GM21786 (cell line): ENCODE data around the gene PNRC2.
A peak's percentile ranks its signal among the peaks of the same experiment; 100 is the strongest.
"Not testable (repeated sequence)": the region's sequence is repeated elsewhere in the genome, so short reads cannot be mapped to it uniquely, and the experiment has no call there.

Experiments used
- ATAC-seq: cut with Tn5 transposase; IDR thresholded peaks from one replicate; pipeline ENCODE4 v1.9.1; 2021; ENCODE audit not compliant: unreplicated experiment

Gene PNRC2

GRCh38 chr1:23947366-23947765 lies 12.3 kb upstream of the PNRC2 start:
- ATAC-seq = no peak

GRCh38 chr1:23953020-23953419 lies 6.6 kb upstream of the PNRC2 start:
- ATAC-seq = no peak

GRCh38 chr1:23957096-23957495 lies 2.5 kb upstream of the PNRC2 start:
- no peak for ATAC-seq

- ATAC-seq = not testable (repeated sequence)
Measured at GRCh38 chr1:23958040-23958809, 1.4 kb upstream of the PNRC2 start.

GRCh38 chr1:23958810-23959460 lies 693 bp upstream of the PNRC2 start:
- peak; percentile 68 for ATAC-seq

GRCh38 chr1:23960291-23961020 lies 828 bp downstream of the PNRC2 start:
- no peak for ATAC-seq

- ATAC-seq = no peak
Measured at GRCh38 chr1:23963617-23964234, 4.1 kb downstream of the PNRC2 start.

- ATAC-seq = no peak
Measured at GRCh38 chr1:23964235-23964668, 4.6 kb downstream of the PNRC2 start.

GRCh38 chr1:23964790-23965740 lies 5.4 kb downstream of the PNRC2 start:
- ATAC-seq = no peak

GRCh38 chr1:23966973-23967493 lies 7.4 kb downstream of the PNRC2 start:
- ATAC-seq = no peak

- ATAC-seq = no peak
Measured at GRCh38 chr1:23967871-23968270, 8.2 kb downstream of the PNRC2 start.

GRCh38 chr1:23977187-23977853 lies 17.7 kb downstream of the PNRC2 start:
- ATAC-seq = no peak

GRCh38 chr1:23977854-23978191 lies 18.2 kb downstream of the PNRC2 start:
- no peak for ATAC-seq

GRCh38 chr1:23978805-23979204 lies 19.2 kb downstream of the PNRC2 start:
- ATAC-seq = no peak

- no peak for ATAC-seq
Measured at GRCh38 chr1:23979387-23979880, 19.8 kb downstream of the PNRC2 start.

GRCh38 chr1:23979881-23980727 lies 20.5 kb downstream of the PNRC2 start, which contains the start of gene SRSF10:
SRSF10 (minus strand) TSS chr1:23980327; CDS start chr1:23980255, 72 bp downstream.
- ATAC-seq = peak; percentile 89

GRCh38 chr1:23980728-23981070 lies 21.1 kb downstream of the PNRC2 start:
- peak; percentile 13 for ATAC-seq

GRCh38 chr1:23984417-23985186 lies 25.0 kb downstream of the PNRC2 start:
- ATAC-seq = no peak
